Hematopoietic multipotent progenitor cell (in vitro differentiated cells): ENCODE data around the gene RAB3GAP1. TPM values are rescaled to one million over a fixed set of nuclear protein-coding genes. Genes with fewer than 3 reads are reported as not detected.
"Not testable (repeated sequence)": the region's sequence is repeated elsewhere in the genome, so short reads cannot be mapped to it uniquely, and the experiment has no call there.

Experiments
- DNase-seq, 3 donors: peaks; one replicate each; pipeline ENCODE4 v3.0.0-alpha.2; 2011 to 2015; ENCODE audit warnings: low read depth in 2 of 3, low spot score in 2 of 3
- total RNA-seq: library from RNA; depleted of rRNA; stranded (reverse); fragments of >200 nt; gene quantifications from one replicate; pipeline ENCODE4 v1.2.3, GENCODE V29; 2012

Gene RAB3GAP1
- total RNA-seq, 1 donor, result 21.5 TPM

DNA sequence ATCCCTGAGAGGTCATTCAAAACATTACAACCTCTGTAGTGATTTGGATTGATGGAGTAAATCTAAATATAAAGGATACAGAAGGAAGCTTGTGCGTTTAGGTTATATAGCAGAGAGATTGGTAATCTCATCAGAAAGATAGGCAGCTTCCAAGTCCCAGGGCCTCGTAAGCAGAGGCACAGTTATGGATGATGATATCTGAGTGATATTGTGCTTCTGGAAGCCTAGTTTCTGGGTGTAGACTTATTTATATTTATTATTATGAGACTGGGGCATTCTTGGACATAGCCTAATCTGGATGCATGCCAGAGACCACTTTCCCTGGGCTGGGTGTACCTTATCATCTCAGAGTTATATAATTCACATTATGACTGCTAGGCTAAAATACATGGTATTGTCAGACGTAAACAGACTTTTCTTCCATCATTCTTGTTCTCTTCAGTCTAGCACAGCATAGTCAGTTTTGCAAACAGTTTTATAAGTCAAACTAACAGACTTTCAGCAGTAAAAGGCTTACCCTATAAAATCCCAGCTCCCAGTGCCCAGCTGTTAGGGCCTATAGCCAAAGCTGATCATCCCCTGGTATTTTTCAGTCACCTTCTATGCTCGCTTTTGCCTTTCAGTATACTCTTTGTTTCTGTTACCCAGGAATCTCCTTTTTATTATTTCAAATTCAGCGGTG, 47.9 kb downstream of the RAB3GAP1 start:
- DNase-seq, result no peak

- DNase-seq, result no peak
Observed at GRCh38 chr2:135103843-135104242, 51.8 kb downstream of the RAB3GAP1 start.

- not testable (repeated sequence) for DNase-seq
Observed at GRCh38 chr2:135105513-135106316, 53.6 kb downstream of the RAB3GAP1 start.

GRCh38 chr2:135113322-135113721, 61.2 kb downstream of the RAB3GAP1 start:
- DNase-seq, result no peak

GRCh38 chr2:135119582-135119981, 67.5 kb downstream of the RAB3GAP1 start:
- DNase-seq, result no peak

DNA sequence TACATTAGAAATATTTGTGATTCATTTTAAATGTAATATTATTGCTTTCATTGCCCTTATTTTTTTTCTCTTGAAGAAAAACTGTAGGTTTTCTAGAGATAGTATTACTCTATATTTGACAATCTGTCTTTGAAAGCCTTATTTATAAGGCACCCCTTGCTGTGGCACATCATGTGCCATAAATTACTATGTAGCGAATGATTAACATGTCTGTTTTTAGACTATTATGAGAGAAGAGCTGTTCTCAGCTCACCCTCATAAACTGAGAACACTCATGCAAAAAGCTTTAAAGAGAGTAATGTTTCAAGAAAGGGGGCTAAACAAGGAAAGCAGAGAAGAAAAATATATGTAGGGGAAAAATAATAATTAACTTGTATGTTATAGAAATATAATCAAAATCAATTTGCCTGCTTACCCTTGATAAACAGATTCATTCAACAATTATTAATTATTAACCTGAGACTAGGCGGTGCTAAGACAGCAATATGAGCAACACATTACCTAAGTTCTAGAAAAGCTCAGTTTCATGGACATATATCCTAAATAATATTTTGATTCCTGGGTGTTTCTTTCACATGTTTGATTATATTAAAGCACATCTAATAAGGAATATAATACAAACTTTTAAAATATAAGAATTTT, 69.0 kb downstream of the RAB3GAP1 start:
- no peak for DNase-seq

- not testable (repeated sequence) for DNase-seq
Observed at GRCh38 chr2:135121658-135122039, 69.6 kb downstream of the RAB3GAP1 start.

GRCh38 chr2:135124924-135125886, 73.1 kb downstream of the RAB3GAP1 start:
- no peak for DNase-seq

GRCh38 chr2:135125940-135126339, 73.8 kb downstream of the RAB3GAP1 start:
- no peak for DNase-seq

- no peak for DNase-seq
Observed at GRCh38 chr2:135130751-135131150, 78.7 kb downstream of the RAB3GAP1 start.

GRCh38 chr2:135132314-135132713, 80.2 kb downstream of the RAB3GAP1 start:
- no peak for DNase-seq

DNA sequence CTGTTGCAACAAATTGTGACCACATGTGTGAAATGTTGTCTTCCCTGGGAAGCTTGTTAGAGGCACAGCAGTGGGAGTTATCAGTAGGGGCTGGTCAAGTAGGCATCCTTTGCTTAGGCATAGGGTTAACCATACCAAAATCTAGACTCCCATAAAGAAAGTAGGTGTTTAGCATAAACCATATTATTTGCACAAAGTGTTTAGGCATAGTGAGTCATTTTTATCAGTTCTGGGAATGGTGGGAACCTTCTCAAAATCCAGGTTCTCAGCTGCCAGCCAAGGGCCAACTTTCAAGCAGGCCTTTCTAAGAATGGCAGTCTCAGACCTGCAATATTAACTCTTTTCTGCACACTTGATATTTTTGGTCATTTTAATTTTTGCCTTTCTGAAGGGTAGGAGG, 88.5 kb downstream of the RAB3GAP1 start:
- DNase-seq, result no peak

DNA sequence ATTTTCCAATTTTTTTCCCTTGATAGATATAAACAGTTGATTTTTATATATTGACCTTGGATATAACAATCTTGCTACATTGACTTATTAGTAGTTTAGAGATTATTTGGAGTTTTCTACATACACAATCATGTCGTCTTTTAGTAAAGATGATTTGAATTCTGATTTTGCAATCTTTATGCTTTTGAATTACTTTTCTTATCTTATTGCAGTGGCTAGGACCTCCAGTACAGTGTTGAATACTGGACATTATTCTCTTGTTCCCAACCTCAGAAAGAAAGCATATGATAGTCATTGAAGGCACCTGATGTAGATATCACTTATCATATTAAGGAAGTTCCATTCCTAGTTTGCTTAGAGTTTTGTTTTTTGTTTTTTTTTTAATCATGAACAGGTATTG, 90.2 kb downstream of the RAB3GAP1 start:
- DNase-seq, result no peak

DNA sequence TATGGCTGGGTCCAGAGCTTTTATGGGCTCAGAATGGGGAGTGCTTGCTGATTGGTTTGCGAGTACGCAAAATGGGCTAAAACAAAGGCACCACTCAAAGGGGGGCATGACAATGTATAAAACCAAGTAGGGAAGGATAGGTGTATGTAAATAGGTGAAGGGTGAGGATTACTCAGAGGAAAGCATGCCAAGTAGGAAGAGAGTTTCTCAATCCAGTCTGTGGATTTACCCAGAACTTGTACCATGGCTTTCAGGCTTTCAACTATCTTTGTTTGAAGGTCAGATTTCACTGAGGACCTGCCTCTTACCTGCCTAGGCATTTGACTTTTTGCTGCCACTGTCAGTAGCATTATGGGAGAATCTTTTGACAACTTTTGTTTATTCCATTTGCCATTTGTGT, 92.3 kb downstream of the RAB3GAP1 start:
- DNase-seq, result no peak

- DNase-seq, result no peak
Observed at GRCh38 chr2:135149251-135149650, 97.2 kb downstream of the RAB3GAP1 start.

- DNase-seq, result no peak
Observed at GRCh38 chr2:135150725-135151124, 98.6 kb downstream of the RAB3GAP1 start.

DNA sequence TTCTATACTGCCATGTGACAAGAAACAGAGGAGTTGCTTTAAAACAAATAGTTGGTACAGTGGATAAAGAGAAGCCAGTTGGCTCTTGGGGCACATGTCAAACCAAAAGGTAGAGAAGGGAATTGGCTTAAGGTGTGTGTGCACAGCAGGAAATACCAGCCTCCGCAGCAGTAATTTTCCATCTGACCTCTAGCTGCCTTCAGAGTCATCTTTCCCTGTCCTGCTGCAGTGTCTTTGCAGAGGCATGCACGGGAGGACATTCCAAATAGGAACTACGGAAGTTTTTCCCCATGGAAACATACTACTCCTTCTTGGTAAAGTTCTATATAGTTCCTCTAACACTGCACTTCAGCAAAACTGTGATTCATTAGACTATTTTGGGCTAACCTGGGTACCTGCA, 99.5 kb downstream of the RAB3GAP1 start:
- DNase-seq, result no peak

DNA sequence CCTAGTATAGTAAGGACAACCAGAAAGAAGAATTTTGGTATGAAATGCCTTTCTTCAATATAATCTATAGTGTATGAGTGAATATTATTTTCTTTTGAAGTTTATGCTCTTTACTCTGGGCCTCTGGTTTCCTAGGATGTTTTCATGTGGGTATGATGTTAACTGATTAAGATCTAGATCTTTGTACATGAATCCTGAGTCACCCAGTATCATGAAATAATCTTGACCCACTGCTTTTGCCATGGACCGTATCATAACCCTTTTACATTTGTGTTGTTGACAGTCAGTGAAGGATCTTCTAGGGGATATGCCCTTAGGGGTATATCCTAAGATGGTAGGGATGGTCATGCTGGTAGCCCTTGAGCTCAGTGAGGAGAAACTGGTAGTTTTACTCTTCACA, 100.3 kb downstream of the RAB3GAP1 start:
- no peak for DNase-seq

- DNase-seq, result no peak
Observed at GRCh38 chr2:135154962-135155361, 102.9 kb downstream of the RAB3GAP1 start.

DNA sequence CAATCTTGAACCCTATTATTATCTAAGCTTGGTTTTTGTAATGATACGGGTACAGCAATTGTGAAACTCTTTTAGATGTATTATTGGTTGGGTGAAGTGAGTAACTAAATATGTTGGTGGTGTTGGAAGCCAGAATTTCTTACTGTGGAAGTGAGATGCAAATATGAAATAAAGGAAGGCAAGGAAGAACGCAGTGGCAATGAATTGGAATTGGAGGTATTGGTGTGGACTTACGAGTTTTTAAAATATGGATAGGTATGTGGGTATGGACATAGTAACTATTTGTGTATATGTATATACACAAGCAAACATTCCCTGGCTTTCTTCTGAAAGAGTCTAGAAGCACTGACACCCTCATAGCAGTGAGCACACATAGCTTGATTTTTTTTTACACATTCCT, 105.8 kb downstream of the RAB3GAP1 start:
- no peak for DNase-seq

DNA sequence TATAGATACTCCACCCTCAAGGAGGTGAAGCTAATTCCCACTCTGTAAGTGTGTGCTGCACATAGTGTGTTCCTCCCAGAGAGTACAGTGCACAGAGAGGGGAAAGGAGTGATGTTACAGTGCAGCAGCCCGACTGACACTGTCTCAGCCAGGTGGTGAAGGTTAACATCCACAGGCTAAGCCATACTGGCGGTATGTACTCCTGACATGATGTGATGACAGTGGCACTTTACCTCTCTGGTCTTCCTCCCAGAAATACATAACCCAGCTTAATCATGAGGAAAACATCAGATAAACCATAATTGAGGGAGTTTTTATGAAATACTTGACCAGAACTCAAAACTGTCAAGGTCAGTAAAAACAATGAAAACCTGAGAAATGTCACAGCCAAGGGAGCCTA, 107.1 kb downstream of the RAB3GAP1 start:
- no peak for DNase-seq
